ENCODE measurements around the gene NT5DC1.
"Not testable (repeated sequence)": the region's sequence is repeated elsewhere in the genome, so short reads cannot be mapped to it uniquely, and the experiment has no call there.

Gene NT5DC1

GRCh38 chr6:116094041-116094440 lies 6.6 kb upstream of the NT5DC1 start:
- DNase-seq: no peak

- not testable (repeated sequence) for DNase-seq
Observed at GRCh38 chr6:116096048-116096759, 4.4 kb upstream of the NT5DC1 start.

GRCh38 chr6:116096979-116097816 lies 3.5 kb upstream of the NT5DC1 start:
- no peak for DNase-seq

GRCh38 chr6:116099036-116099435 lies 1.6 kb upstream of the NT5DC1 start:
- DNase-seq: no peak

GRCh38 chr6:116101302-116101718 lies 657 bp downstream of the NT5DC1 start:
- DNase-seq: peak; percentile 30

GRCh38 chr6:116101790-116102189 lies 1.1 kb downstream of the NT5DC1 start:
- no peak for DNase-seq

GRCh38 chr6:116102873-116103272 lies 2.2 kb downstream of the NT5DC1 start:
- DNase-seq: no peak

GRCh38 chr6:116104636-116105035 lies 4.0 kb downstream of the NT5DC1 start:
- no peak for DNase-seq

- no peak for DNase-seq
Observed at GRCh38 chr6:116105247-116105646, 4.6 kb downstream of the NT5DC1 start.

GRCh38 chr6:116106146-116106545 lies 5.5 kb downstream of the NT5DC1 start:
- no peak for DNase-seq

GRCh38 chr6:116108836-116109235 lies 8.2 kb downstream of the NT5DC1 start:
- no peak for DNase-seq

GRCh38 chr6:116111552-116112528 lies 11.2 kb downstream of the NT5DC1 start:
- DNase-seq: no peak

- no peak for DNase-seq
Observed at GRCh38 chr6:116113386-116113785, 12.7 kb downstream of the NT5DC1 start.

- no peak for DNase-seq
Observed at GRCh38 chr6:116115781-116116180, 15.1 kb downstream of the NT5DC1 start.

GRCh38 chr6:116118608-116119007 lies 18.0 kb downstream of the NT5DC1 start:
- no peak for DNase-seq

- no peak for DNase-seq
Observed at GRCh38 chr6:116120430-116120829, 19.8 kb downstream of the NT5DC1 start.

- DNase-seq: no peak
Observed at GRCh38 chr6:116126032-116126431, 25.4 kb downstream of the NT5DC1 start, which contains the start of gene COL10A1. Gene COL10A1 (minus strand): TSS chr6:116126132. CDS start chr6:116125492, 640 bp downstream.

GRCh38 chr6:116127771-116128493 lies 27.3 kb downstream of the NT5DC1 start:
- no peak for DNase-seq

- DNase-seq: no peak
Observed at GRCh38 chr6:116133453-116133852, 32.8 kb downstream of the NT5DC1 start.

GRCh38 chr6:116136373-116136772 lies 35.7 kb downstream of the NT5DC1 start:
- no peak for DNase-seq

- DNase-seq: no peak
Observed at GRCh38 chr6:116136933-116137340, 36.3 kb downstream of the NT5DC1 start.

- no peak for DNase-seq
Observed at GRCh38 chr6:116139917-116140316, 39.3 kb downstream of the NT5DC1 start.

Data from right hindlimb (tissue), 1 donor.